ENCODE data around the gene RCAN1.

The RCAN1 gene

DNA sequence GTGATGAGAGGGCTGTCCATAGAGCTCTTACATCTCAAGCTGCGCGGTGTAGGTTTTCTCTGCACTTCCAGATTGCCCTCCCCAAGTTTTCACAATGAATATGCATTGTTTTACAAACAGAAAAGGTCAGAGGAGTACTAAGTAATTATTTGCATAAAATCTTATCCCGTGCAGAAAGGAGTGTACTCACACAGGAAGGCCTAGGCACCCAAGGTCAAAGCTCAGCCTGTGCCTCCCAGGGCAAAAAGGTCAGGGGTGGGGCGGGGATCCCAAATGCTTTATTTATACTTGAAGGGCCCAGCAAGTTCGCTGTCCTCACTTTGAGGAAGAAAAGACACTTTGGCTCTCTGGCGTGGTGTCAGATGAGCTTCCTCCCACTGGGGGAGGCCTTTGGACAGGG, 92.6 kb downstream of the RCAN1 start:
- peaks cover 3% of the 10 kb centered on the region for H3K36me3 ChIP-seq (ENCODE audit: control insufficient read depth, insufficient read depth, low read length)
- H3K9ac ChIP-seq (ENCODE audit: low read length): no peak overlapping the region
- no peak overlapping the region for H3K27ac ChIP-seq (ENCODE audit: low read depth, low read length)
- H3K4me3 ChIP-seq (ENCODE audit: low read length): no peak overlapping the region
- no peaks in the 10 kb centered on the region for H3K27me3 ChIP-seq (ENCODE audit: control insufficient read depth, insufficient read depth, low read length)
- peaks cover 4% of the 10 kb centered on the region for H3K4me1 ChIP-seq (ENCODE audit: control insufficient read depth, insufficient read depth, low read length)

DNA sequence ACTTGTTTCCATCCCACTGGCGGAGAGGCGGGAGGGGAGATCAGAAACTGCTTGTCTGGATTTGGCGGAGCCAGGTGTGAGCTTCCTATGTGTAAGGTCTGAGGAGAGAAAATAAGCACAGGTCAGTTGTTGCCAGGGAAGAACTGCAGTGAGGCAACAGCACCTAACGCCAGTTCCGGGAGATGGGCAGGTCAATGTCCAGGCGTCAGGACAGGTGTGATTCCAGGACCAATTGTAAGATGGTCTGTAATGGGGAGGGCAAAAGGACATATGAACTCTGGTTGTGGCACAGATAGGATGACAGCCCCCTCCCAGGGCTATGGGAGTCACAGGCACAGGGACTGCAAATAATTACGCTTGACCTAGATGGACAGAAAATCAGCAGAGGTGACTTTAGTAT, 93.4 kb downstream of the RCAN1 start:
- H3K4me3 ChIP-seq (ENCODE audit: low read length): no peak overlapping the region
- H3K27ac ChIP-seq (ENCODE audit: low read depth, low read length): peak overlapping the region; percentile 6
- H3K9ac ChIP-seq (ENCODE audit: low read length): no peak overlapping the region
- H3K4me1 ChIP-seq (ENCODE audit: control insufficient read depth, insufficient read depth, low read length): peaks cover 4% of the 10 kb centered on the region
- H3K27me3 ChIP-seq (ENCODE audit: control insufficient read depth, insufficient read depth, low read length): no peaks in the 10 kb centered on the region
- peaks cover 3% of the 10 kb centered on the region for H3K36me3 ChIP-seq (ENCODE audit: control insufficient read depth, insufficient read depth, low read length)

DNA sequence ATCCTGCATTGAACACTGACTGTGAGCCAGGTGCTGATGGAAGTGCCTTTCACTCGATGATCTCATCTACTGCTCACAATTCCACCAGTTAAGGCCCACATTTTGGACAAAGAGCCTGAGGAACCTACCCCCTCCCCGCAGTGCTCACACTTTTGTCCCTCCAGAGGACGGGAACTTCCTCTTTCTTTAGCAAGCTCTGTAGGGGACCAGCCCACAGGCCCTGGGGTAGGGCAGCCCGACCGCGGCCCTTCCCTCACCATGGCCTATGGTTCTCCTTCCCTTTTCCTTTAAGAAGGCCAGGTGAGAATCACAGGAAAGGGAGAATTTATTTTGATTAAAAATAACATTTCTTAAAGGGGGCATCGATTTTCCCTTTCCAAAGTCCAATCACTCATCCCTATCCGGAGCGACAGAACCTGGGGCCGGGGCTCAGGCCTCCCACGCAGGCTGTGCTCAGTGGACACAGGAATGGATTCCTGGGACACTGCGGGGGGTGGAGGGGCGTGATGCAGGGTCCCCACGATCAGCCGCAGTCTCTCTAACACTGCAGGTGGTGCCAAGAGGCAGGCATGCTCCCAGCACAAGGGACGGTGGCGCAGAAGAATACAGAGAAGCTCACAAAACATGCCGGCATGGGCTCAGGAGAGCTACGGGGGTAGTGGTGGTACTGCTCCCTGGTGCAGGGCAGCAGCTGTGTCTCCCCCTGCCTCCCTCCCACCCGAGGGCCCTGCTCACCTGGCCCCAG, 94.0 kb downstream of the RCAN1 start:
- H3K9ac ChIP-seq (ENCODE audit: low read length): no peak overlapping the region
- H3K4me3 ChIP-seq (ENCODE audit: low read length): no peak overlapping the region
- H3K27me3 ChIP-seq (ENCODE audit: control insufficient read depth, insufficient read depth, low read length): no peaks in the 10 kb centered on the region
- peaks cover 3% of the 10 kb centered on the region for H3K36me3 ChIP-seq (ENCODE audit: control insufficient read depth, insufficient read depth, low read length)
- H3K4me1 ChIP-seq (ENCODE audit: control insufficient read depth, insufficient read depth, low read length): peaks cover 4% of the 10 kb centered on the region
- H3K27ac ChIP-seq (ENCODE audit: low read depth, low read length): no peak overlapping the region

DNA sequence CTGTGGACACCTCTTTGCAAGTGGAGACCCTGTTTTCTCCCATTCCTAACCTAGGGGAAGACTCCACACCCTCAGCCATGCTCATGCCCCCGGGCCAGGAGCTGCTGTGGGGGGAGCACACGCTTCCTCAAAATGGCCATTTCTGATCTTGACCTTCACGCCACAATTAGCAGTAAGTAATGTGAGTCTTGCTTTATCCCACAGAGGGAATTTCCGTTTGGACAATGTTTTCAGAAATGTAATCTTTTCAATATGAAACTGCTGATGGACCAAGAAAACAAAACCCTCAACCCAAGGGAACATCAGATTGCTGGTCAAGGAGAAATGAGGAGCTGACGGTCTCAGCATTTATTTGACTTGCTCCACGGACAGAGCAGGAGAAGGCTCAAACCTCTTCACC, 94.6 kb downstream of the RCAN1 start:
- Histone ChIP-seq H3K27ac (ENCODE audit: low read depth, low read length) (no peak overlapping the region), H3K4me3 (ENCODE audit: low read length) (no peak overlapping the region), H3K36me3 (ENCODE audit: control insufficient read depth, insufficient read depth, low read length) (peaks cover 3% of the 10 kb centered on the region), H3K4me1 (ENCODE audit: control insufficient read depth, insufficient read depth, low read length) (peaks cover 4% of the 10 kb centered on the region), H3K27me3 (ENCODE audit: control insufficient read depth, insufficient read depth, low read length) (no peaks in the 10 kb centered on the region), H3K9ac (ENCODE audit: low read length) (no peak overlapping the region)

DNA sequence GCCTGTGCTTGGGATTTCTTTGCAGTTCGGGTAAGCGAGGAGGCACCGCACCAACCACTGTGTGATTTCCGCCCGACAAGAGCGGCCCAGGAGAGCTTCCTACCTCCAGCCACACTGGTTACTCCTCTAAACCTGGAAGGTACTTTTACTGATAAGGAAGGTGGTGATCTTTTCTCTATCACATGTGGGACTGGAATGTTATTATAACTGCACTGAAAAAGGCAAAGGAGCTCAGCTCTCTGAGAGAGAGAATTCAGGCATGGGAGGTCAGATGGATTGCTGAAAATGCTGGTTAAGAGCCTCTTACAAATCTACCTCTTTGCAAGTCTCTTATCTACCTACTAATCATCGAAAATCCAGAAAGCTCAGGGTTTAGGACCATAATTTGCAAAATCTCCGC, 95.2 kb downstream of the RCAN1 start:
- Histone ChIP-seq H3K4me3 (ENCODE audit: low read length) (no peak overlapping the region), H3K4me1 (ENCODE audit: control insufficient read depth, insufficient read depth, low read length) (peaks cover 4% of the 10 kb centered on the region), H3K36me3 (ENCODE audit: control insufficient read depth, insufficient read depth, low read length) (peaks cover 3% of the 10 kb centered on the region), H3K27me3 (ENCODE audit: control insufficient read depth, insufficient read depth, low read length) (no peaks in the 10 kb centered on the region), H3K27ac (ENCODE audit: low read depth, low read length) (no peak overlapping the region), H3K9ac (ENCODE audit: low read length) (no peak overlapping the region)

DNA sequence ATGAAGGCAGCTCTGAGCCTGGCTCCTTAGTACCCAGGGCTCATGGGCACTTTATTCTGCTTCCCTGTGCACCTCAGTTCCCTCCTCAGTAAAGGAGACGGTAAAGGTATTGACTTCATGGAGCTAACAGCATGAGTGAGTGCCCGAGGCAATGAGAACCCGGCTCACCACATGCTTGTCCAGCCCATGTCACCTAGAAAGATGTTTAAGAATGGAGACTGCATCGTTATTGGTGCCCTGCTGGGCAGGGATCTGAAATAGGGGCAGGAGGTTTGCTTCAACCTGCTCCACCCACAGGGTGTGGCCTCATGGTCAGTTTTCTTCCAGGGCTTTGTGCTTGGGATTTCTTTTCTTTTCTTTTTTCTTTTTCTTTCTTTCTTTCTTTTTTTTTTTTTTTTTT, 95.9 kb downstream of the RCAN1 start:
- peaks cover 3% of the 10 kb centered on the region for H3K36me3 ChIP-seq (ENCODE audit: control insufficient read depth, insufficient read depth, low read length)
- no peak overlapping the region for H3K27ac ChIP-seq (ENCODE audit: low read depth, low read length)
- H3K4me1 ChIP-seq (ENCODE audit: control insufficient read depth, insufficient read depth, low read length): peaks cover 4% of the 10 kb centered on the region
- no peaks in the 10 kb centered on the region for H3K27me3 ChIP-seq (ENCODE audit: control insufficient read depth, insufficient read depth, low read length)
- H3K9ac ChIP-seq (ENCODE audit: low read length): no peak overlapping the region
- H3K4me3 ChIP-seq (ENCODE audit: low read length): no peak overlapping the region

DNA sequence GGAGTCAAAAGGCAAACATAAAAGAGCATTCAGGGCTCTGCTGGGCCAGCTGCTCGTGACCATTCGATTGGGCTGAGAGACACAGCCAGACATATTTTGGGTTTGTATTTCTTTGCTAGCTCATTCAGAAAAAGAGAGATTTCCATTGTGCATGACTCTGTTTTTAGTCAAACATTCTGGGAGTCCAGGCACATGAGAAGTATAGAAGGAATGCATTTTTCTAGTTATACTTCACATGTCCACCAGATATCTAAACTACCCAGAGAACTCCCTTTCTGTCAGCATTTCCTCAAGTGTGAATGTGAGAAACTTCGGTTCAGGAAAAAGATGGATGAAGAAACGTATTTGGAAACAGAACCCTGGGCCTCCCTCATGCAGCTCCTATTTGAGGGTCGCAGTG, 96.6 kb downstream of the RCAN1 start:
- Histone ChIP-seq H3K4me3 (ENCODE audit: low read length) (no peak overlapping the region), H3K9ac (ENCODE audit: low read length) (no peak overlapping the region), H3K27me3 (ENCODE audit: control insufficient read depth, insufficient read depth, low read length) (no peaks in the 10 kb centered on the region), H3K27ac (ENCODE audit: low read depth, low read length) (no peak overlapping the region), H3K4me1 (ENCODE audit: control insufficient read depth, insufficient read depth, low read length) (peaks cover 4% of the 10 kb centered on the region), H3K36me3 (ENCODE audit: control insufficient read depth, insufficient read depth, low read length) (peaks cover 3% of the 10 kb centered on the region)

DNA sequence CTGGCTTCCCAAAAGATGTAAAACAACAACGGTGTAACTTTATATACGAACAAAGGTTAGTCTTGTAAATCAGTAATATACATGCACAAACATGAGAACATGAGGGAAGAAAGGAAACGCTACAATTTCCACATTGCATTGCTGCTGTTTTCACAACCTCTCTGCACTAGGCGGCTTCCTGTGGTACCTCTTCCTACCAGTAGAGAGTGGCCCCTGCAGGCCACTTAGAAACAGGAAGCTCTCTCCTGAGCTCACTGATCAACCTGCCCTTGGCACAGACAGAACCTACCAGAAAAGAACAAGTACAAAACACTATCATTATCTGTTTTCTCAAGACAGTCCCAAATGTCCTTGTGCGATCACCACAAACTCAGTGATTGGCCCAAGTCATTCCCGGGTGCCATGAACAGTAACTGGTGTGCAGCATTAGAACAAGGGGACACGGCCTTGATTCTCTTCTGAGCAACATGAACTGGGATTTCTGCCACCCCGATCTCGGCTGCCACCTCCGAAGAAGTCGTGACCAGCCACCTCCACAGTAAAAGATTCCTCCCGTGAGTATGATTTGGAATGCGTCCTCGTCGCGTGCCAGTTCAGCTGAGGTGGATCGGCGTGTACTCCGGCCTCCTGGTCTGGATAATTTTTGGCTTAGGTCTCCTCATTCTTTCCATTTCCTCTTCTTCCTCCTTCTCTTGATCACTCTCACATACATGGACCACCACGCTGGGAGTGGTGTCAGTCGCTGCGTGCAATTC, 97.2 kb downstream of the RCAN1 start:
- Histone ChIP-seq H3K27me3 (ENCODE audit: control insufficient read depth, insufficient read depth, low read length) (no peaks in the 10 kb centered on the region), H3K9ac (ENCODE audit: low read length) (no peak overlapping the region), H3K36me3 (ENCODE audit: control insufficient read depth, insufficient read depth, low read length) (peaks cover 3% of the 10 kb centered on the region), H3K4me3 (ENCODE audit: low read length) (no peak overlapping the region), H3K4me1 (ENCODE audit: control insufficient read depth, insufficient read depth, low read length) (no peaks in the 10 kb centered on the region), H3K27ac (ENCODE audit: low read depth, low read length) (no peak overlapping the region)

DNA sequence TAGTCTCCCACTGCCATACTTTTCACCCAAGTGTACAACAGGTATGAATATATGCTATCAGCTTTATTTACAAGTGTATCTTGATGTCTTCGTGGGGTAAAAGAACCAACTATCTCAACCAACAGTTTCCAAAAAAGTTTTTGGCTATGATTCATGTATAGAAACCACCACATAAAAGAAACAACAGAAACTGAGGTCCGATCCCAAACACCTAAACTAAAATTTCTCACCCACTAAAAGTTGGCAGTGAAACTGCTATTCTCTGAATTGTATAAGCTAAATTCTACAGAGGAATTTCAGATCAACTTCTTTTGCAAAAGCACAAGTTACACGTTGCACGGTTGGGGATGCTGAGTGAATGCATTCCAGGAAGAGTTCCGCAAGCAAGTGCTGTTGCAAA, 97.9 kb downstream of the RCAN1 start:
- H3K27ac ChIP-seq (ENCODE audit: low read depth, low read length): no peak overlapping the region
- H3K36me3 ChIP-seq (ENCODE audit: control insufficient read depth, insufficient read depth, low read length): peaks cover 3% of the 10 kb centered on the region
- H3K4me3 ChIP-seq (ENCODE audit: low read length): no peak overlapping the region
- no peaks in the 10 kb centered on the region for H3K27me3 ChIP-seq (ENCODE audit: control insufficient read depth, insufficient read depth, low read length)
- H3K4me1 ChIP-seq (ENCODE audit: control insufficient read depth, insufficient read depth, low read length): no peaks in the 10 kb centered on the region
- H3K9ac ChIP-seq (ENCODE audit: low read length): no peak overlapping the region

DNA sequence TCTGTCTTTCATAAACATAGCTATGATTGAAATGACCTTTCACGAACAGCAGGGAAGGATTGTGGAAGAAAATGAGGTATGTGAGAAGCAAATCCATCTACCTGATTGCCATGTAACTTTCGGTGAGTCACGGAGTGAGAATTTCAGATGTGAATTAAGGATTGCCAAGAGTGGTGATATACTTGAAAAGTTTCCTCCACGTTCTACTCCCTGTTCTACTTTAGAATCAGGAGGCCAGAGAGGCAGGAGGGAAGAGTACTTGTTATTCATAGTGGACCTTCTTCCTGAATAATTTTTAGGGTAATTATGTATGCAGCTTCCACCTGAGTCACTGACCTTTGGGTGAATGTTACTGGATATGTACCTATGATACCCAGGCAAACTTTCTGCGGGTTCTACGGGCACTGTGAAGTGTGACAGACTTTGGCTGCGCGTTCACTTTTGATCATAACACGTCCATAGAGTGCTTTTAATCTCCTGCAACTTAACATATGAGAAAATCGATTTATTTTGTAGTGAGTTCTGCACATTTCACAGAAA, 100.3 kb downstream of the RCAN1 start:
- Histone ChIP-seq H3K9ac (ENCODE audit: low read length) (no peak overlapping the region), H3K27ac (ENCODE audit: low read depth, low read length) (no peak overlapping the region), H3K36me3 (ENCODE audit: control insufficient read depth, insufficient read depth, low read length) (peaks cover 3% of the 10 kb centered on the region), H3K4me1 (ENCODE audit: control insufficient read depth, insufficient read depth, low read length) (no peaks in the 10 kb centered on the region), H3K4me3 (ENCODE audit: low read length) (no peak overlapping the region), H3K27me3 (ENCODE audit: control insufficient read depth, insufficient read depth, low read length) (no peaks in the 10 kb centered on the region)

DNA sequence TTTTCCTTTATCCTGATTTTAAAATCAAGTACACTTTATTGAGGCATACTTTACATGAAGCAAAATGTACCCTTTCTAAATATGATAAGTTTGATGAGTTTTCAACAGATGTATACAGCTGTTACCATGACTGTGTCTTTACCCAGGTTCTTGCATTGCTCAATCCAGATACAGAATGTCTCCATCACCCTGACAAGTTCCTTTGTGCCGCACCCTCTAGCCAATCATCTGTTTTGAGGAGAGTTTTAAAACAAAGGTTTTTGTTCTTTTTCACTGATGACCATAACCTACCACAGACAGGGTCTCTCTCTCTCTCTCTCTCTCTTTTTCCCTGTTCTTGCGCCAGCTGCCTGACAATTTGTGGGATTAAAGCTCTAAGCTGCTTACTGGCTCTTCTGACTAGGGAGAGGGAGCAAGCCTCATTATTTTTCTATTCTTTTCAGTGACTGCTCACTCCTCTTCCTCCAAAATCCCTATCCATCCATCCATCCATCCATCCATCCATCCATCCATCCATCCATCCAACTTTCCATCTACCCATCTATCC, 101.7 kb downstream of the RCAN1 start:
- Histone ChIP-seq H3K27ac (ENCODE audit: low read depth, low read length) (no peak overlapping the region), H3K4me3 (ENCODE audit: low read length) (no peak overlapping the region), H3K9ac (ENCODE audit: low read length) (no peak overlapping the region), H3K4me1 (ENCODE audit: control insufficient read depth, insufficient read depth, low read length) (no peaks in the 10 kb centered on the region), H3K36me3 (ENCODE audit: control insufficient read depth, insufficient read depth, low read length) (peaks cover 3% of the 10 kb centered on the region), H3K27me3 (ENCODE audit: control insufficient read depth, insufficient read depth, low read length) (no peaks in the 10 kb centered on the region)

DNA sequence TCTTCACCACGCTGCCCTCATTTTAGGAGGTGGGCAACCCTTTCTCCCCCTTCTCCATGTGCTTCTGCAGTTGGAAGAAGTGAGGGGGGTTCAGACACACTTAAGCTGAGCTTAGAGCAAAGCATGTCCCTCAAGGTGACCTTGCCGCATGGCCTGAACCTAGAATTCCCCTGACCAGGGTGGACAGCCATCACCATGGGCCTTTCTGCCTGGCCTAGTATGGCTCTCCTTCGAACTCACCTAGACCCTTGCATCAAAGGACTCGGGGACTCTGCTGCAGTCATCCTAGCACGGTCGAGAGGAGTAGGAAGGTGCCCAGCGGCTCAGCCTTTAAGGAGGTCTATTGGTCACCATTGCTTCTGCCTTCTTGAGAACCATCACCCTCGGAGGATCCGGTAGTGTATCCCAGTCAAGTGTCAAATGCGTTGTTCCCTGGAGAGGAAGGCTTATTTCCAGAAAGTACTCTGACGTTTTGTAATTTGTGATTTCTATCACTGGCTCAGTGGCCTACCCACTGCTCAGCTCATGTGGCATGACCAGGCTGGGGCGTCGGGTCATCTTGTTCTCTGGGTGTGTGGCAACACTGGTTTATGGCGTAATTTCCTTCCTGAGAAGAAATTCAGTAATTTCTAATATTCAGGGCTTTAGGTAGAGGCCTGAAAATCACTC, 103.0 kb downstream of the RCAN1 start, which contains the start of gene KCNE1:
Gene KCNE1 (minus strand): TSS at position 424 of the 669 bp plus-strand sequence. CDS start 62,576 bp downstream, outside the sequence.
- no peaks in the 10 kb centered on the region for H3K27me3 ChIP-seq (ENCODE audit: control insufficient read depth, insufficient read depth, low read length)
- H3K4me1 ChIP-seq (ENCODE audit: control insufficient read depth, insufficient read depth, low read length): no peaks in the 10 kb centered on the region
- H3K4me3 ChIP-seq (ENCODE audit: low read length): no peak within 1 kb of the TSS
- no peak within 1 kb of the TSS for H3K9ac ChIP-seq (ENCODE audit: low read length)
- no peaks in the 10 kb centered on the region for H3K36me3 ChIP-seq (ENCODE audit: control insufficient read depth, insufficient read depth, low read length)
- no peak within 1 kb of the TSS for H3K27ac ChIP-seq (ENCODE audit: low read depth, low read length)
